GM19035 (cell line): Measurements from ENCODE around the gene FADS6.
"Not testable (repeated sequence)": the region's sequence is repeated elsewhere in the genome, so short reads cannot be mapped to it uniquely, and the experiment has no call there.

Source experiments
- ATAC-seq: cut with Tn5 transposase; IDR thresholded peaks from one replicate; pipeline ENCODE4 v1.9.1; 2021; ENCODE audit not compliant: unreplicated experiment

The FADS6 gene

GRCh38 chr17:74921026-74921681, 27.7 kb upstream of the FADS6 start:
- no peak for ATAC-seq

- ATAC-seq: no peak
Measured at GRCh38 chr17:74920642-74921025, 27.2 kb upstream of the FADS6 start.

- ATAC-seq: no peak
Measured at GRCh38 chr17:74920306-74920620, 26.8 kb upstream of the FADS6 start.

GRCh38 chr17:74919440-74920305, 26.2 kb upstream of the FADS6 start:
- ATAC-seq: no peak

- ATAC-seq: no peak
Measured at GRCh38 chr17:74918906-74919305, 25.5 kb upstream of the FADS6 start.

GRCh38 chr17:74917430-74917829, 24.0 kb upstream of the FADS6 start:
- ATAC-seq: no peak

- ATAC-seq: no peak
Measured at GRCh38 chr17:74916851-74917199, 23.4 kb upstream of the FADS6 start.

GRCh38 chr17:74916136-74916850, 22.9 kb upstream of the FADS6 start:
- ATAC-seq: no peak

GRCh38 chr17:74911423-74911822, 18.0 kb upstream of the FADS6 start:
- not testable (repeated sequence) for ATAC-seq

GRCh38 chr17:74909097-74909496, 15.7 kb upstream of the FADS6 start:
- not testable (repeated sequence) for ATAC-seq

- no peak for ATAC-seq
Measured at GRCh38 chr17:74907012-74907411, 13.6 kb upstream of the FADS6 start.

GRCh38 chr17:74906214-74906793, 12.9 kb upstream of the FADS6 start:
- ATAC-seq: not testable (repeated sequence)

GRCh38 chr17:74904687-74905409, 11.4 kb upstream of the FADS6 start:
- no peak for ATAC-seq

- ATAC-seq: no peak
Measured at GRCh38 chr17:74903671-74904070, 10.2 kb upstream of the FADS6 start.

GRCh38 chr17:74903034-74903433, 9.6 kb upstream of the FADS6 start:
- ATAC-seq: no peak

- no peak for ATAC-seq
Measured at GRCh38 chr17:74901353-74902135, 8.1 kb upstream of the FADS6 start.

- no peak for ATAC-seq
Measured at GRCh38 chr17:74900208-74900607, 6.8 kb upstream of the FADS6 start.

GRCh38 chr17:74898376-74898946, 5.0 kb upstream of the FADS6 start:
- ATAC-seq: no peak

GRCh38 chr17:74893936-74894671, 671 bp upstream of the FADS6 start:
- no peak for ATAC-seq
